ENCODE measurements around the gene SMIM27.
"Not testable (repeated sequence)": the region's sequence is repeated elsewhere in the genome, so short reads cannot be mapped to it uniquely, and the experiment has no call there.

Gene SMIM27

DNA sequence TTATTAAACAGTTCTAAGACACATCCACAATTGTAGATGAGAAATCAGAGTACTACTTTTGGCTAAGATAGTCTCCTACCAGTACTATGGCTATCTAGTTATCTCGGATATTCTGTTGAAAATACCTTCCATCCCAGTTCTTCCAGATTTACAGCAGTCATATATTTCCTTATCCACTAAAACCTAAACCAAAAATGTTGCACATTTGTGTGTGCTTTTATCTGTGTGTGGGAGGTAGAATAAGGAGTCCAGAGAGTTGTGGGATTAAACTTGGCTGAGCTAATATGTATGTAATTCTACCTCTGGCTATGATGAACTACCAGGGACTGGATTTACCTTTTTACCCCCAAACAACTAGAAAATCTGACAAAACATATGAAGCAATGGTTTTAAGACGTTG is 38.3 kb downstream of the SMIM27 start:
- no peak for DNase-seq (ENCODE audit: low read depth)
- no peak for TF ChIP-seq CTCF (conservative IDR thresholded peaks at IDR 0.05; ENCODE audit: control insufficient read depth, insufficient read depth, low read depth, low read length)
- no peak overlapping the region for H3K4me3 ChIP-seq (ENCODE audit: control insufficient read depth, low read depth, low read length)

DNA sequence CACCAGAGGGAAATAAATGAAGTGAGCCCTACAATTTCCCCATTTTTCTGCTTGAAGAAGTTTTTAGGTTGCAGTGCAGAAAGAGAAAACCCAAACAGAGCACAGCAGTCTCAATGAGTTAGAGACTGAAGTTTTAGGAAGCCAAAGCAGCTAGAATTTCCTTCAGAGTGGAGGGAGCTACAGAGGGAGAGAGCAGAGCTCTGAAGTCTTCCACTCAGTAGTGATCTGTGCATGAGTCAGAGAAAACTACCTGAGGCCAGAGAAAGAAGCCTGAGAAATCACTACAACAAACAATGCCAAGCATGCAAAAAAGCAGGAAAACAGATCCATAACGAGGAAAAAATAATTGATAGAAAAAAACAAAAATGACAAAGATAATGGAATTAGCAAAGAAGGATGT is 38.8 kb downstream of the SMIM27 start:
- no peak for DNase-seq (ENCODE audit: low read depth)
- no peak for TF ChIP-seq CTCF (conservative IDR thresholded peaks at IDR 0.05; ENCODE audit: control insufficient read depth, insufficient read depth, low read depth, low read length)
- no peak overlapping the region for H3K4me3 ChIP-seq (ENCODE audit: control insufficient read depth, low read depth, low read length)

GRCh38 chr9:32596096-32596865 is 44.2 kb downstream of the SMIM27 start:
- no peak overlapping the region for H3K4me3 ChIP-seq (ENCODE audit: control insufficient read depth, low read depth, low read length)
- no peak for DNase-seq (ENCODE audit: low read depth)
- no peak for TF ChIP-seq CTCF (conservative IDR thresholded peaks at IDR 0.05; ENCODE audit: control insufficient read depth, insufficient read depth, low read depth, low read length)

GRCh38 chr9:32596936-32597335 is 44.8 kb downstream of the SMIM27 start:
- DNase-seq (ENCODE audit: low read depth): no peak
- no peak for TF ChIP-seq CTCF (conservative IDR thresholded peaks at IDR 0.05; ENCODE audit: control insufficient read depth, insufficient read depth, low read depth, low read length)
- no peak overlapping the region for H3K4me3 ChIP-seq (ENCODE audit: control insufficient read depth, low read depth, low read length)

DNA sequence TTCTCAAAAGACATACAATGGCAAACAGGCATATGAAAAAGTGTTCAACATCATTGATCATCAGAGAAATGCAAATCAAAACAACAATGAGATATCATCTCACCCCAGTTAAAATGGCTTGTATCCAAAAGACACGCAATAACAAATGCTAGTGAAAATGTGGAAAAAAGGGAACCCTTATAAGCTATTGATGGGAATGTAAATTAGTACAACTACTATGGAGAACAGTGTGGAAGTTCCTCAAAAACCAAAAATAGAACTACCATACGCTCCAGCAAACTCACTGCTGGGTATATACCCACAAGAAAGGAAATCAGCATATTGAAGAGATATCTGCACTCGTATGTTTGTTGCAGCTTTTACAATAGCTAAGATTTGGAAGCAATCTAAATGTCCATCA is 46.9 kb downstream of the SMIM27 start:
- H3K4me3 ChIP-seq (ENCODE audit: control insufficient read depth, low read depth, low read length): not testable (repeated sequence)

More for the DNA sequence above, 46.9 kb downstream of the SMIM27 start:
- not testable (repeated sequence) for DNase-seq (ENCODE audit: low read depth)
